ENCODE measurements around the gene FAM78B. TPM values are rescaled to one million over a fixed set of nuclear protein-coding genes. Genes with fewer than 3 reads are reported as not detected.

FAM78B gene
- total RNA-seq, 2 experiments from 2014 or later: 0.11 TPM; not detected in 1

DNA sequence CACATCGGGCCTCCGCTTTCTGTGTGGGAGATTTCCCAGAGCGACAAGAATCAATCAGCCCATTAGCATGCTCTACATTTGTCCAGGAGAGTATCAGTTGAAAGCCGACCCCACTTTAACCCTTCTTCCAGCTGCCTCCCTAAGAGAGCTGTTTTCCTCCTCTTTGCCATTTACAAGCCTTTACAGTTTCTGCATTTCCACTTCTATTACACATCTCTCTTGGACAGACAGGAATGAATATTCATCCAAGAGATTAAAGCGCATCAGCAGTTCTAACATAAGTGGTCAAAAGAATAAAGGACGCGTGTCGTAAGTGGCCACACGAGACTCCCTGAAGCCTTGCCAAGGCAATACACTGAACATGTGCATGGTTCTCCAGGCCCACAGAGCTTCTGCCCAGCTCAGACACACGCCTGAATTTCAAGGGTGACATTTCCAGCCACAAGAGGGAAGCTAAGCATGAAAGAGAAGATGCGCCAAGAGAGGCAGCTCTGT is 47.3 kb downstream of the FAM78B start:
- no peaks in the 10 kb centered on the region for H3K9me3 Mint-ChIP-seq
- ATAC-seq (ENCODE audit: poor library complexity): no peak
- Histone ChIP-seq H3K4me3 (ENCODE audit: low read length) (no peak overlapping the region), H3K36me3 (ENCODE audit: insufficient read depth, low read length) (no peaks in the 10 kb centered on the region), H3K9me3 (ENCODE audit: control insufficient read depth in 1 of 2, insufficient read depth in 1 of 2, low read length in 2 of 2) (no peaks in the 10 kb centered on the region), H3K4me1 (ENCODE audit: insufficient read depth, low read length) (no peaks in the 10 kb centered on the region), H3K27ac (ENCODE audit: low read depth in 1 of 2, low read length in 2 of 2) (no peak overlapping the region), H3K27me3 (ENCODE audit: control insufficient read depth in 1 of 2, insufficient read depth in 2 of 2, low read length in 2 of 2) (no peaks in the 10 kb centered on the region)
- TF ChIP-seq, protein P1, sequence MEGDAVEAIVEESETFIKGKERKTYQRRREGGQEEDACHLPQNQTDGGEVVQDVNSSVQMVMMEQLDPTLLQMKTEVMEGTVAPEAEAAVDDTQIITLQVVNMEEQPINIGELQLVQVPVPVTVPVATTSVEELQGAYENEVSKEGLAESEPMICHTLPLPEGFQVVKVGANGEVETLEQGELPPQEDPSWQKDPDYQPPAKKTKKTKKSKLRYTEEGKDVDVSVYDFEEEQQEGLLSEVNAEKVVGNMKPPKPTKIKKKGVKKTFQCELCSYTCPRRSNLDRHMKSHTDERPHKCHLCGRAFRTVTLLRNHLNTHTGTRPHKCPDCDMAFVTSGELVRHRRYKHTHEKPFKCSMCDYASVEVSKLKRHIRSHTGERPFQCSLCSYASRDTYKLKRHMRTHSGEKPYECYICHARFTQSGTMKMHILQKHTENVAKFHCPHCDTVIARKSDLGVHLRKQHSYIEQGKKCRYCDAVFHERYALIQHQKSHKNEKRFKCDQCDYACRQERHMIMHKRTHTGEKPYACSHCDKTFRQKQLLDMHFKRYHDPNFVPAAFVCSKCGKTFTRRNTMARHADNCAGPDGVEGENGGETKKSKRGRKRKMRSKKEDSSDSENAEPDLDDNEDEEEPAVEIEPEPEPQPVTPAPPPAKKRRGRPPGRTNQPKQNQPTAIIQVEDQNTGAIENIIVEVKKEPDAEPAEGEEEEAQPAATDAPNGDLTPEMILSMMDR (IDR thresholded peaks at IDR 0.05): no peak
- no peak overlapping the region for H3K4me3 Mint-ChIP-seq
- intact Hi-C loops (cut with DNase I, micrococcal nuclease): no loop called here
- ChIA-PET POLR2A (no interaction called here), CTCF (no interaction called here)
- H3K4me1 Mint-ChIP-seq (ENCODE audit: low read depth): no peaks in the 10 kb centered on the region
- H3K27ac Mint-ChIP-seq: no peak overlapping the region
- H3K36me3 Mint-ChIP-seq (ENCODE audit: low read depth): no peaks in the 10 kb centered on the region
- no peaks in the 10 kb centered on the region for H3K27me3 Mint-ChIP-seq
- DNase-seq: no peak

DNA sequence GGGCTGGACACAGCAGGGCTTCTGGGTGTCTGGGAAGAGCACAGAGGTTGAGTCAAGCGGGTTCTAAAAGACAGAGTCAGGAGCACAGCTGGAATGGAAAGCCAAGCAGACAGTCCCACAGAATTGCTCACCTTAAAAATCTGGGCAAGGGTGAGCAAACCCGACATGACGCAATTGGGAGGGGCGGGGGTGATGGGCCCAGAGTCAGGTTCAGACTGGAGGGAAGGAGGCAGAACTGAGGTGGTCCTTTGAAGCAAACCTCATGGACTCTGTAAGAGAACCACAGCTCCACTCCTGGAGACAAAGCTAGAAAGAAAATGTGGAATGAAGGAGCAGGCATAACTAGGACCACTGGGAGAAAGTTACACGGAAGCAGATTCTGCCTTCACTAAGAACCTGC is 49.0 kb downstream of the FAM78B start:
- H3K27me3 Mint-ChIP-seq: no peaks in the 10 kb centered on the region
- H3K4me1 Mint-ChIP-seq (ENCODE audit: low read depth): no peaks in the 10 kb centered on the region
- Histone ChIP-seq H3K9me3 (ENCODE audit: control insufficient read depth in 1 of 2, insufficient read depth in 1 of 2, low read length in 2 of 2) (no peaks in the 10 kb centered on the region), H3K4me3 (ENCODE audit: low read length) (no peak overlapping the region), H3K27me3 (ENCODE audit: control insufficient read depth in 1 of 2, insufficient read depth in 2 of 2, low read length in 2 of 2) (no peaks in the 10 kb centered on the region), H3K4me1 (ENCODE audit: insufficient read depth, low read length) (no peaks in the 10 kb centered on the region), H3K27ac (ENCODE audit: low read depth in 1 of 2, low read length in 2 of 2) (no peak overlapping the region), H3K36me3 (ENCODE audit: insufficient read depth, low read length) (no peaks in the 10 kb centered on the region)
- ChIA-PET POLR2A (no interaction called here), CTCF (no interaction called here)
- DNase-seq (no peak), ATAC-seq (ENCODE audit: poor library complexity) (no peak)
- H3K36me3 Mint-ChIP-seq (ENCODE audit: low read depth): no peaks in the 10 kb centered on the region
- H3K9me3 Mint-ChIP-seq: no peaks in the 10 kb centered on the region
- H3K4me3 Mint-ChIP-seq: no peak overlapping the region
- TF ChIP-seq, protein P1 (IDR thresholded peaks at IDR 0.05): no peak
- intact Hi-C loops (cut with DNase I, micrococcal nuclease): no loop called here
- H3K27ac Mint-ChIP-seq: no peak overlapping the region

DNA sequence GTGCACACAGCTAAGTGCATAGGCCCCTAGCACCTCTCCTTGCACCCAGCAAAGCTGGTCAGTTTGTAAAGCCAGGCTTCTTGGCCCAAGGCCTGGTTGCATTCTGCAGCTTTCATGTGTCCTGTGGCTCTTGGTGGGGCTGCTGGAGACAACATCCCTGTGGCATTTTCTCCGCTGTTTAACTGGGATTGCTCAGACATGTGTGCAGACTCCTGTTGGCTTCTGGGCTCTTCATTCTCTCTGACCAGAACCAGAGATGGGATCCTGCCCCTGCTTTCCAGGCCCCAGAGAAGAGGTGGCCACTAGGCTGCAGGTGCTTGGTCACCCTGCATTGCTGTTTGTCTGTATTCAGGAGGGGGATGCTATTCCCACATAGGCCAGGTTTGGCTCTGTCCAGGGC is 50.8 kb downstream of the FAM78B start:
- Mint-ChIP-seq H3K27ac (no peak overlapping the region), H3K9me3 (no peaks in the 10 kb centered on the region), H3K4me3 (no peak overlapping the region), H3K36me3 (ENCODE audit: low read depth) (no peaks in the 10 kb centered on the region), H3K4me1 (ENCODE audit: low read depth) (no peaks in the 10 kb centered on the region), H3K27me3 (no peaks in the 10 kb centered on the region)
- no peaks in the 10 kb centered on the region for H3K9me3 ChIP-seq (ENCODE audit: control insufficient read depth in 1 of 2, insufficient read depth in 1 of 2, low read length in 2 of 2)
- CTCF ChIA-PET: no interaction called here
- TF ChIP-seq, protein P1 (IDR thresholded peaks at IDR 0.05): no peak
- no peak overlapping the region for H3K27ac ChIP-seq (ENCODE audit: low read depth in 1 of 2, low read length in 2 of 2)
- no peaks in the 10 kb centered on the region for H3K36me3 ChIP-seq (ENCODE audit: insufficient read depth, low read length)
- POLR2A ChIA-PET: no interaction called here
- ATAC-seq (ENCODE audit: poor library complexity) (no peak), DNase-seq (no peak)
- no peaks in the 10 kb centered on the region for H3K27me3 ChIP-seq (ENCODE audit: control insufficient read depth in 1 of 2, insufficient read depth in 2 of 2, low read length in 2 of 2)
- no peaks in the 10 kb centered on the region for H3K4me1 ChIP-seq (ENCODE audit: insufficient read depth, low read length)
- no peak overlapping the region for H3K4me3 ChIP-seq (ENCODE audit: low read length)
- intact Hi-C loops (cut with DNase I, micrococcal nuclease): no loop called here
